C4-2B (cell line): ENCODE data around the gene PLXDC1.

Experiments
- ZFX ChIP-seq: fragments of 450-650 bp; IDR thresholded peaks from 2 replicates; pipeline ENCODE4 v1.6.1; 2017
- TF ChIP-seq, protein P1 (sequence below): fragments of 450-650 bp; conservative IDR thresholded peaks from 2 replicates; pipeline ENCODE4 v1.5.1; 2017; ENCODE audit warnings: mild to moderate bottlenecking

DNA sequence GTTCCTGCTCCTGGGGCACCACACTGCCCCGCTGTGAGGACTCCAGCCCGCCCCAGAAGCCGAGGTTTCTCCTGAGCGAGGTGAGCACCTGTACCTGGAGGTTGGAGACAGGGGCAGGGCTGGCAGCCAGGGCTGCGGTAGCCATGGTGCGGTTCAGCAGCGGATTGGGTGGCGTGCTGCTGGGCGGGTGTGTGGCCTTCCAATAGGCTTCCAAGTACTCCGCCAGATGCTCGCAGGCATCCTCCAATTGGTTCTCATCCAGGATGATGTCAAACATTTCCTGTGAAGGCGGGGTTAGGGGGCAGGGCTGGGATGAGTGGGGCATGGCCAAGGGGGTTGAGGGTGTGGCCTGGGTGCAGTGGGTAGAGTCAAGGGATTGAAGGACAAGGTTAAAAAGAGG, 25.8 kb upstream of the PLXDC1 start:
- TF ChIP-seq, protein P1, sequence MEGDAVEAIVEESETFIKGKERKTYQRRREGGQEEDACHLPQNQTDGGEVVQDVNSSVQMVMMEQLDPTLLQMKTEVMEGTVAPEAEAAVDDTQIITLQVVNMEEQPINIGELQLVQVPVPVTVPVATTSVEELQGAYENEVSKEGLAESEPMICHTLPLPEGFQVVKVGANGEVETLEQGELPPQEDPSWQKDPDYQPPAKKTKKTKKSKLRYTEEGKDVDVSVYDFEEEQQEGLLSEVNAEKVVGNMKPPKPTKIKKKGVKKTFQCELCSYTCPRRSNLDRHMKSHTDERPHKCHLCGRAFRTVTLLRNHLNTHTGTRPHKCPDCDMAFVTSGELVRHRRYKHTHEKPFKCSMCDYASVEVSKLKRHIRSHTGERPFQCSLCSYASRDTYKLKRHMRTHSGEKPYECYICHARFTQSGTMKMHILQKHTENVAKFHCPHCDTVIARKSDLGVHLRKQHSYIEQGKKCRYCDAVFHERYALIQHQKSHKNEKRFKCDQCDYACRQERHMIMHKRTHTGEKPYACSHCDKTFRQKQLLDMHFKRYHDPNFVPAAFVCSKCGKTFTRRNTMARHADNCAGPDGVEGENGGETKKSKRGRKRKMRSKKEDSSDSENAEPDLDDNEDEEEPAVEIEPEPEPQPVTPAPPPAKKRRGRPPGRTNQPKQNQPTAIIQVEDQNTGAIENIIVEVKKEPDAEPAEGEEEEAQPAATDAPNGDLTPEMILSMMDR = no peak
- no peak for TF ChIP-seq ZFX
